Measurements from ENCODE around the gene ISG20L2.
A peak's percentile ranks its signal among the peaks of the same experiment; 100 is the strongest.

Gene ISG20L2

GRCh38 chr1:156726549-156727226 lies 1.9 kb downstream of the ISG20L2 start:
- in situ Hi-C loops (cut with HindIII; ENCODE audit: low pct_unique_long_range_greater_than_20kb, low sequenced_read_pairs): no loop called here
- DNase-seq (ENCODE audit: low read depth in 1 of 2, low spot score in 1 of 2): peak; percentile 59 to 89
- no peak for TF ChIP-seq JUND (IDR thresholded peaks at IDR 0.05; ENCODE audit: low read depth)

GRCh38 chr1:156725683-156726280 lies 2.8 kb downstream of the ISG20L2 start:
- DNase-seq (ENCODE audit: low read depth in 1 of 2, low spot score in 1 of 2): peak; percentile 80 to 96
- no peak for TF ChIP-seq JUND (IDR thresholded peaks at IDR 0.05; ENCODE audit: low read depth)
- in situ Hi-C loops (cut with HindIII; ENCODE audit: low pct_unique_long_range_greater_than_20kb, low sequenced_read_pairs): no loop called here

GRCh38 chr1:156721535-156721934 lies 7.0 kb downstream of the ISG20L2 start:
- no peak for DNase-seq (ENCODE audit: low read depth in 1 of 2, low spot score in 1 of 2)
- in situ Hi-C loops (cut with HindIII; ENCODE audit: low pct_unique_long_range_greater_than_20kb, low sequenced_read_pairs): no loop called here
- TF ChIP-seq JUND (IDR thresholded peaks at IDR 0.05; ENCODE audit: low read depth): no peak

- in situ Hi-C loops (cut with HindIII; ENCODE audit: low pct_unique_long_range_greater_than_20kb, low sequenced_read_pairs): no loop called here
- DNase-seq (ENCODE audit: low read depth in 1 of 2, low spot score in 1 of 2): no peak
- no peak for TF ChIP-seq JUND (IDR thresholded peaks at IDR 0.05; ENCODE audit: low read depth)
Observed at GRCh38 chr1:156721131-156721530, 7.4 kb downstream of the ISG20L2 start.

GRCh38 chr1:156717351-156717750 lies 11.2 kb downstream of the ISG20L2 start:
- no peak for TF ChIP-seq JUND (IDR thresholded peaks at IDR 0.05; ENCODE audit: low read depth)
- peak in 1 of 2 experiments; percentile 74 for DNase-seq (ENCODE audit: low read depth in 1 of 2, low spot score in 1 of 2)
- in situ Hi-C loops (cut with HindIII; ENCODE audit: low pct_unique_long_range_greater_than_20kb, low sequenced_read_pairs): no loop called here

GRCh38 chr1:156714830-156715229 lies 13.7 kb downstream of the ISG20L2 start:
- in situ Hi-C loops (cut with HindIII; ENCODE audit: low pct_unique_long_range_greater_than_20kb, low sequenced_read_pairs): no loop called here
- TF ChIP-seq JUND (IDR thresholded peaks at IDR 0.05; ENCODE audit: low read depth): no peak
- DNase-seq (ENCODE audit: low read depth in 1 of 2, low spot score in 1 of 2): no peak

GRCh38 chr1:156712626-156713025 lies 15.9 kb downstream of the ISG20L2 start:
- TF ChIP-seq JUND (IDR thresholded peaks at IDR 0.05; ENCODE audit: low read depth): no peak
- in situ Hi-C loops (cut with HindIII; ENCODE audit: low pct_unique_long_range_greater_than_20kb, low sequenced_read_pairs): no loop called here
- DNase-seq (ENCODE audit: low read depth in 1 of 2, low spot score in 1 of 2): peak in 1 of 2 experiments; percentile 93

- no peak for TF ChIP-seq JUND (IDR thresholded peaks at IDR 0.05; ENCODE audit: low read depth)
- DNase-seq (ENCODE audit: low read depth in 1 of 2, low spot score in 1 of 2): no peak
- in situ Hi-C loops (cut with HindIII; ENCODE audit: low pct_unique_long_range_greater_than_20kb, low sequenced_read_pairs): no loop called here
Observed at GRCh38 chr1:156711011-156711817, 17.4 kb downstream of the ISG20L2 start.

- DNase-seq (ENCODE audit: low read depth in 1 of 2, low spot score in 1 of 2): peak in 1 of 2 experiments; percentile 87
- TF ChIP-seq JUND (IDR thresholded peaks at IDR 0.05; ENCODE audit: low read depth): no peak
- in situ Hi-C loops (cut with HindIII; ENCODE audit: low pct_unique_long_range_greater_than_20kb, low sequenced_read_pairs): no loop called here
Observed at GRCh38 chr1:156709757-156710489, 18.6 kb downstream of the ISG20L2 start.

- no peak for DNase-seq (ENCODE audit: low read depth in 1 of 2, low spot score in 1 of 2)
- in situ Hi-C loops (cut with HindIII; ENCODE audit: low pct_unique_long_range_greater_than_20kb, low sequenced_read_pairs): no loop called here
- TF ChIP-seq JUND (IDR thresholded peaks at IDR 0.05; ENCODE audit: low read depth): no peak
Observed at GRCh38 chr1:156709031-156709430, 19.5 kb downstream of the ISG20L2 start.

GRCh38 chr1:156708218-156708661 lies 20.3 kb downstream of the ISG20L2 start:
- TF ChIP-seq JUND (IDR thresholded peaks at IDR 0.05; ENCODE audit: low read depth): no peak
- no peak for DNase-seq (ENCODE audit: low read depth in 1 of 2, low spot score in 1 of 2)
- in situ Hi-C loops (cut with HindIII; ENCODE audit: low pct_unique_long_range_greater_than_20kb, low sequenced_read_pairs): no loop called here

GRCh38 chr1:156707417-156708217 lies 20.9 kb downstream of the ISG20L2 start:
- TF ChIP-seq JUND (IDR thresholded peaks at IDR 0.05; ENCODE audit: low read depth): no peak
- no peak for DNase-seq (ENCODE audit: low read depth in 1 of 2, low spot score in 1 of 2)
- in situ Hi-C loops (cut with HindIII; ENCODE audit: low pct_unique_long_range_greater_than_20kb, low sequenced_read_pairs): no loop called here

Measured in T47D (cell line).